ENCODE data around the gene LITAF.

DNA sequence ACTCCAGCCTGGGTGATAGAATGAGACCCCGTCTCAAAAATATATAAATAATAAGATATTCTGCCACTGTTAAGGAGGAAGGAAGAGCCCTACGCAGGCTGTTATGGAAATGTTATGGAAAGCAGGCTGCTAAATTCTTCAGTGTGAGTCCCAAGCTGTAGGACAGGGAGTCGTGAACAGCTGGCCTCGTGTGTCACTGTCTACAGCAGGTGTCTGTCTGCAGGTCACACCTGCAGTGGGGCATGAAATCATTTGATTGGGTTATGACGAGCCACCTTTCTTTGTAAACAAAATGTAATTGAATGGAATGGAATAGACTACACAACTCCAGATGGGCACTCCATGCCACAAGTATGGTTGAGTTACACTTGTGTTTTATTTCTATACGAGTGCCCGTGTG lies 15.6 kb upstream of the LITAF start:
- TF ChIP-seq EZH2 (IDR thresholded peaks at IDR 0.05; ENCODE audit: low read depth): no peak
- TF ChIP-seq, protein P1, sequence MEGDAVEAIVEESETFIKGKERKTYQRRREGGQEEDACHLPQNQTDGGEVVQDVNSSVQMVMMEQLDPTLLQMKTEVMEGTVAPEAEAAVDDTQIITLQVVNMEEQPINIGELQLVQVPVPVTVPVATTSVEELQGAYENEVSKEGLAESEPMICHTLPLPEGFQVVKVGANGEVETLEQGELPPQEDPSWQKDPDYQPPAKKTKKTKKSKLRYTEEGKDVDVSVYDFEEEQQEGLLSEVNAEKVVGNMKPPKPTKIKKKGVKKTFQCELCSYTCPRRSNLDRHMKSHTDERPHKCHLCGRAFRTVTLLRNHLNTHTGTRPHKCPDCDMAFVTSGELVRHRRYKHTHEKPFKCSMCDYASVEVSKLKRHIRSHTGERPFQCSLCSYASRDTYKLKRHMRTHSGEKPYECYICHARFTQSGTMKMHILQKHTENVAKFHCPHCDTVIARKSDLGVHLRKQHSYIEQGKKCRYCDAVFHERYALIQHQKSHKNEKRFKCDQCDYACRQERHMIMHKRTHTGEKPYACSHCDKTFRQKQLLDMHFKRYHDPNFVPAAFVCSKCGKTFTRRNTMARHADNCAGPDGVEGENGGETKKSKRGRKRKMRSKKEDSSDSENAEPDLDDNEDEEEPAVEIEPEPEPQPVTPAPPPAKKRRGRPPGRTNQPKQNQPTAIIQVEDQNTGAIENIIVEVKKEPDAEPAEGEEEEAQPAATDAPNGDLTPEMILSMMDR (conservative IDR thresholded peaks at IDR 0.05): no peak
